Brain microvascular endothelial cell (primary cell): Measurements from ENCODE around the gene ACP6.
"Not testable (repeated sequence)": the region's sequence is repeated elsewhere in the genome, so short reads cannot be mapped to it uniquely, and the experiment has no call there.

Experiments used
- DNase-seq: peaks from one replicate; pipeline ENCODE4 v3.0.0-alpha.2; 2020
- H3K27ac ChIP-seq: fragments of 250-450 bp; sonication (Bioruptor Pico); 2 replicates; pipeline ENCODE4 v1.5.1; 2020; ENCODE audit warnings: mild to moderate bottlenecking, moderate library complexity
- H3K27me3 ChIP-seq: fragments of 250-450 bp; sonication (Bioruptor Pico); replicated peaks from 2 replicates; pipeline ENCODE4 v1.5.1; 2020; ENCODE audit warnings: mild to moderate bottlenecking
- H3K36me3 ChIP-seq: fragments of 250-450 bp; sonication (Bioruptor Pico); replicated peaks from 2 replicates; pipeline ENCODE4 v1.5.1; 2020; ENCODE audit warnings: mild to moderate bottlenecking
- H3K4me3 ChIP-seq: 2 replicates; pipeline ENCODE4 v1.5.1; 2011; ENCODE audit warnings: low read depth, mild to moderate bottlenecking, control low read depth, low read length, moderate library complexity
- CTCF ChIP-seq: IDR thresholded peaks from 2 replicates; pipeline ENCODE4 v1.5.1; 2011; ENCODE audit warnings: low read depth, mild to moderate bottlenecking, moderate library complexity, low read length, control low read depth, inconsistent platforms; ENCODE audit errors: missing control alignments
- in situ Hi-C: cut with HindIII; loops from 2 replicates; pipeline ENCODE4 v1.10.0; 2017; ENCODE audit warnings: low sequenced_read_pairs, low pct_ligation_motif_present

ACP6 gene

GRCh38 chr1:147712605-147713004, 42.3 kb upstream of the ACP6 start:
- DNase-seq: no peak
- in situ Hi-C loops: no loop called here
- Histone ChIP-seq H3K36me3 (no peaks in the 10 kb centered on the region), H3K27me3 (peaks cover 6% of the 10 kb centered on the region), H3K27ac (no peak overlapping the region), H3K4me3 (no peak overlapping the region)
- no peak for TF ChIP-seq CTCF

GRCh38 chr1:147700042-147701006, 30.0 kb upstream of the ACP6 start:
- in situ Hi-C loops: no loop called here
- Histone ChIP-seq H3K27me3 (no peaks in the 10 kb centered on the region), H3K4me3 (no peak overlapping the region), H3K27ac (no peak overlapping the region), H3K36me3 (no peaks in the 10 kb centered on the region)
- peak; percentile 60 for DNase-seq
- TF ChIP-seq CTCF: peak; percentile 98

- in situ Hi-C loops: no loop called here
- DNase-seq: no peak
- Histone ChIP-seq H3K27me3 (no peaks in the 10 kb centered on the region), H3K4me3 (no peak overlapping the region), H3K27ac (no peak overlapping the region), H3K36me3 (no peaks in the 10 kb centered on the region)
- no peak for TF ChIP-seq CTCF
Observed at GRCh38 chr1:147699686-147700041, 29.3 kb upstream of the ACP6 start.

GRCh38 chr1:147683163-147683763, 12.9 kb upstream of the ACP6 start:
- H3K27me3 ChIP-seq: no peaks in the 10 kb centered on the region
- DNase-seq: no peak
- H3K36me3 ChIP-seq: no peaks in the 10 kb centered on the region
- H3K27ac ChIP-seq: no peak overlapping the region
- no peak for TF ChIP-seq CTCF
- in situ Hi-C loops: no loop called here
- no peak overlapping the region for H3K4me3 ChIP-seq

GRCh38 chr1:147680608-147681235, 10.4 kb upstream of the ACP6 start:
- H3K27me3 ChIP-seq, H3K4me3 ChIP-seq, in situ Hi-C loops, H3K36me3 ChIP-seq, H3K27ac ChIP-seq, DNase-seq: not testable (repeated sequence)

- not testable (repeated sequence) for DNase-seq, H3K4me3 ChIP-seq, H3K27ac ChIP-seq
Observed at GRCh38 chr1:147677681-147678080, 7.4 kb upstream of the ACP6 start.

More at GRCh38 chr1:147677681-147678080, 7.4 kb upstream of the ACP6 start:
- H3K36me3 ChIP-seq, H3K27me3 ChIP-seq, in situ Hi-C loops: not testable (repeated sequence)
